NB4 (cell line): ENCODE measurements around the gene GMDS.

Experiments
- CTCF ChIP-seq: IDR thresholded peaks from one replicate; pipeline ENCODE4 v1.5.1; 2012; ENCODE audit warnings: low read depth, low read length
- MAX ChIP-seq: IDR thresholded peaks from 2 replicates; pipeline ENCODE4 v1.6.1; 2011; ENCODE audit warnings: low read depth, low read length
- MYC ChIP-seq: IDR thresholded peaks from 2 replicates; pipeline ENCODE4 v1.6.1; 2011; ENCODE audit warnings: low read depth, low read length
- POLR2A ChIP-seq: IDR thresholded peaks from 2 replicates; pipeline ENCODE4 v1.6.1; 2011; ENCODE audit warnings: mild to moderate bottlenecking; ENCODE audit not compliant: insufficient read length; ENCODE audit errors: extremely low read depth

- TF ChIP-seq CTCF (no peak), MYC (no peak), POLR2A (no peak), MAX (no peak)
Measured at GRCh38 chr6:2008383-2008976, 236.9 kb downstream of the GMDS start.
